ENCODE results near the gene DNPEP. TPM values are rescaled to one million over a fixed set of nuclear protein-coding genes. Genes with fewer than 3 reads are reported as not detected.
"Not testable (repeated sequence)": the region's sequence is repeated elsewhere in the genome, so short reads cannot be mapped to it uniquely, and the experiment has no call there.

Gene DNPEP
- total RNA-seq, 1 experiment from 2014 or later, result 50.1 TPM

DNA sequence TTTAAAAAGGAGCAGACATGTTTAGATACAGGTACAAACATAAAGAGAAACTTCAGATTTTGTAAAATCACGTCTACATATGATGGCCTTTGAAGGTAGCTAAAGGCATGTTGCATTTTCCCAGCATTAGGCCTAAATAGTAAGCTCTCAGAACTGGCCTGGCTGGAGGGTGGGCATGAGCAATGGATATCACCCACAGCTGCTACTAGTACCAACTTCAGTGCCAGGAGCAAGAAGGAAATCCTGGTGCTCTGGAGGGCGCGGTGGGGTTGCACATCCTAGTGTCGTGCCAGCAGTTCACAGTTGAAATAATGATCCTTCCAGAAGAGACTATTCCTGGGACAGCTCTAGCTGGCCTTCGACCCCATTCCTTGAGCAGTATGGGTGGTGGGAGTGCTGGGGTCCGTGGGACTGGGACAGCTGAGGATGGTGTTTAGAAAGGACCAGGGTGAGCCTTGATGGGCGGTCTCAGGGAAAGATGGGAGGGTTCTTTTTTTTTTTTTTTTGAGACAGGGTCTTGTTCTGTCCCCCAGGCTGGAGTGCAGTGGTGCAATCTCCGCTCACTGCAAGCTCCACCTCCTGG lies 35.3 kb upstream of the DNPEP start:
- no peak for DNase-seq (ENCODE audit: low read depth, low spot score)
- in situ Hi-C loops (cut with HindIII; ENCODE audit: low pct_unique_long_range_greater_than_20kb, low sequenced_read_pairs), result no loop called here

DNA sequence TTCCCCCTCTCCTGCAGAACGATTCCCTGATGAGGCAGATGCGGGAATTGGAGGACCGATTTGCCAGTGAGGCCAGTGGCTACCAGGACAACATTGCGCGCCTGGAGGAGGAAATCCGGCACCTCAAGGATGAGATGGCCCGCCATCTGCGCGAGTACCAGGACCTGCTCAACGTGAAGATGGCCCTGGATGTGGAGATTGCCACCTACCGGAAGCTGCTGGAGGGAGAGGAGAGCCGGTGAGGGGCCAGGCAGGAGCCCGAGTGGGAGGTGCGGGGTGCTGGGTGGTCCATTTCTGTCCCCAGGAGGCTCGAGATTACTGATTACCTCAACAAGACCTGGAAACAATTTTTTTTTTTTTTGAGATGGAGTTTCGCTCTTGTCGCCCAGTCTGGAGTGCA lies 33.6 kb upstream of the DNPEP start:
- no peak for DNase-seq (ENCODE audit: low read depth, low spot score)
- in situ Hi-C loops (cut with HindIII; ENCODE audit: low pct_unique_long_range_greater_than_20kb, low sequenced_read_pairs), result no loop called here

- DNase-seq (ENCODE audit: low read depth, low spot score), result no peak
- in situ Hi-C loops (cut with HindIII; ENCODE audit: low pct_unique_long_range_greater_than_20kb, low sequenced_read_pairs), result no loop called here
These were observed 33.0 kb upstream of the DNPEP start for GRCh38 chr2:219420687-219421086.

- in situ Hi-C loops (cut with HindIII; ENCODE audit: low pct_unique_long_range_greater_than_20kb, low sequenced_read_pairs), result no loop called here
- no peak for DNase-seq (ENCODE audit: low read depth, low spot score)
These were observed 31.9 kb upstream of the DNPEP start for GRCh38 chr2:219419331-219420197.

- in situ Hi-C loops (cut with HindIII; ENCODE audit: low pct_unique_long_range_greater_than_20kb, low sequenced_read_pairs), result no loop called here
- no peak for DNase-seq (ENCODE audit: low read depth, low spot score)
These were observed 31.3 kb upstream of the DNPEP start for GRCh38 chr2:219419012-219419324.

GRCh38 chr2:219418155-219419011 lies 30.7 kb upstream of the DNPEP start, which contains the start of gene DES:
DES (plus strand) TSS chr2:219418377; CDS start chr2:219418463, 86 bp downstream.
- no peak for DNase-seq (ENCODE audit: low read depth, low spot score)
- in situ Hi-C loops (cut with HindIII; ENCODE audit: low pct_unique_long_range_greater_than_20kb, low sequenced_read_pairs), result no loop called here

DNA sequence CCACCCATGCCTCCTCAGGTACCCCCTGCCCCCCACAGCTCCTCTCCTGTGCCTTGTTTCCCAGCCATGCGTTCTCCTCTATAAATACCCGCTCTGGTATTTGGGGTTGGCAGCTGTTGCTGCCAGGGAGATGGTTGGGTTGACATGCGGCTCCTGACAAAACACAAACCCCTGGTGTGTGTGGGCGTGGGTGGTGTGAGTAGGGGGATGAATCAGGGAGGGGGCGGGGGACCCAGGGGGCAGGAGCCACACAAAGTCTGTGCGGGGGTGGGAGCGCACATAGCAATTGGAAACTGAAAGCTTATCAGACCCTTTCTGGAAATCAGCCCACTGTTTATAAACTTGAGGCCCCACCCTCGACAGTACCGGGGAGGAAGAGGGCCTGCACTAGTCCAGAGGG lies 29.7 kb upstream of the DNPEP start:
- no peak for DNase-seq (ENCODE audit: low read depth, low spot score)
- in situ Hi-C loops (cut with HindIII; ENCODE audit: low pct_unique_long_range_greater_than_20kb, low sequenced_read_pairs), result no loop called here

GRCh38 chr2:219416938-219417337 lies 29.2 kb upstream of the DNPEP start:
- no peak for DNase-seq (ENCODE audit: low read depth, low spot score)

GRCh38 chr2:219416235-219416602 lies 28.5 kb upstream of the DNPEP start:
- DNase-seq (ENCODE audit: low read depth, low spot score), result no peak
- in situ Hi-C loops (cut with HindIII; ENCODE audit: low pct_unique_long_range_greater_than_20kb, low sequenced_read_pairs), result no loop called here

More at GRCh38 chr2:219416938-219417337, 29.2 kb upstream of the DNPEP start:
- in situ Hi-C loops (cut with HindIII; ENCODE audit: low pct_unique_long_range_greater_than_20kb, low sequenced_read_pairs), result no loop called here

GRCh38 chr2:219415580-219416234 lies 28.0 kb upstream of the DNPEP start:
- no peak for DNase-seq (ENCODE audit: low read depth, low spot score)
- in situ Hi-C loops (cut with HindIII; ENCODE audit: low pct_unique_long_range_greater_than_20kb, low sequenced_read_pairs), result no loop called here

GRCh38 chr2:219414857-219415256 lies 27.1 kb upstream of the DNPEP start:
- in situ Hi-C loops (cut with HindIII; ENCODE audit: low pct_unique_long_range_greater_than_20kb, low sequenced_read_pairs), result no loop called here
- no peak for DNase-seq (ENCODE audit: low read depth, low spot score)

DNA sequence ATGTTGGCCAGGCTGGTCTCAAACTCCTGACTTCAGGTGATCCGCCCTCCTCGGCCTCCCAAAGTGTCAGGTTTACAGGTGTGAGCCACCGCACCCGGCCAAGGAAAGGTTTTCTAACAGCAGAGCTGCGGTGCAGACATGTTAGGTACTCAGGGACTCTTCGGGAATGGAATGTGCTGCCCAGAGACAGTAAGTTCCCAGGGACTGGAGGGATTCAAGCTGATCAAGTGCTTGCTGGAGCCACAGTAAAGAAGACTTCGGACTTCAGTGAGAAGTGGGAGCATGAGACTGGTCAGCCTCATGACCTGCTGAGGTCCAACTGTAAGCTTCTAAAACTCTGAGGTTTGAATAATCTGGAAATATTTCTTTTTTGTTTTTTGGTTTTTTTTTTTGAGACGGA lies 22.7 kb upstream of the DNPEP start:
- in situ Hi-C loops (cut with HindIII; ENCODE audit: low pct_unique_long_range_greater_than_20kb, low sequenced_read_pairs), result no loop called here
- no peak for DNase-seq (ENCODE audit: low read depth, low spot score)

DNA sequence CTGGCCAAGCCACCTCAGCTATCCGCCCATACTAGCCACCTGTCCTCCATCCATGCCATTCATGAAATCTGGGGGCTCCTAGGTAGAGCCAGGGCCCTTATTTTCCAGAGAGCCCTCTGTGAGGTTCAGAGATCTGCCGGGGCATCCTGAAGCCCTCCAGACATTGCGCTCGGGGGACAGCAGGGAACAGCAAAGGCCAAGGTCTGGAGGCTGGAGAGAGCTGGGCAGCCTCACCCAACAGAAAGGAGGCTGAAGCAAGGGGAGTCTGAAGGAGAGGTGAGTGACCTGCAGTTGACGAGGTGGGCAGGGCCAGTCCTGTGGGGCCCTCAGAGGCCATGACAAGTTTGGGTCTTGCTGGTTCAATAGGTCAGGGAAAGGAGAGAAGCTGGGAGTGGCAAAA lies 21.9 kb upstream of the DNPEP start:
- no peak for DNase-seq (ENCODE audit: low read depth, low spot score)
- in situ Hi-C loops (cut with HindIII; ENCODE audit: low pct_unique_long_range_greater_than_20kb, low sequenced_read_pairs), result no loop called here

DNA sequence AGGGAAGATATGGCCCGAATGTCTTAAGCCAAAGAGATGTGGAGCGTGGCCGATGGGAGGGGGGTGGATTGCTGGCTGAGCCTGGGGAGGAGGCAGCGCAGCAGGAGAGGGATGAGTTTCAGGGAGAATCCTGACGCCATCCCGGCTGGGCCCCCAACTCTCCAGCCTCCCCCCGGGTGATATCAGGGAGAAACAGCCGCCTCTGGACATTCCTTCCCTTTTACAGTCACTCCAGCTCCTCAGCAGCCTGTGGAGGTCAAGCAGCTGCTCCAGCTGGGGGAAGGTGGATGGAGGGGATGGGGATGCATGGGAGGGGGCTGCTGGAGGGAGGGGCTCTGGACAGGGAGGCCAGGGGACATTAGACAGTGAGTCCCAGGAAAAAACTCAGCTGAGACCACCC lies 20.9 kb upstream of the DNPEP start:
- in situ Hi-C loops (cut with HindIII; ENCODE audit: low pct_unique_long_range_greater_than_20kb, low sequenced_read_pairs), result no loop called here
- no peak for DNase-seq (ENCODE audit: low read depth, low spot score)

- in situ Hi-C loops (cut with HindIII; ENCODE audit: low pct_unique_long_range_greater_than_20kb, low sequenced_read_pairs), result no loop called here
- no peak for DNase-seq (ENCODE audit: low read depth, low spot score)
These were observed 20.5 kb upstream of the DNPEP start for GRCh38 chr2:219408204-219408603.

GRCh38 chr2:219407343-219407742 lies 19.6 kb upstream of the DNPEP start:
- DNase-seq (ENCODE audit: low read depth, low spot score); in situ Hi-C loops (cut with HindIII; ENCODE audit: low pct_unique_long_range_greater_than_20kb, low sequenced_read_pairs): not testable (repeated sequence)

- no peak for DNase-seq (ENCODE audit: low read depth, low spot score)
- in situ Hi-C loops (cut with HindIII; ENCODE audit: low pct_unique_long_range_greater_than_20kb, low sequenced_read_pairs), result no loop called here
These were observed 19.1 kb upstream of the DNPEP start for GRCh38 chr2:219406861-219407230.

Data from SK-MEL-5 (cell line).